ENCODE results near the gene FXN.
A peak's percentile ranks its signal among the peaks of the same experiment; 100 is the strongest.

The FXN gene

DNA sequence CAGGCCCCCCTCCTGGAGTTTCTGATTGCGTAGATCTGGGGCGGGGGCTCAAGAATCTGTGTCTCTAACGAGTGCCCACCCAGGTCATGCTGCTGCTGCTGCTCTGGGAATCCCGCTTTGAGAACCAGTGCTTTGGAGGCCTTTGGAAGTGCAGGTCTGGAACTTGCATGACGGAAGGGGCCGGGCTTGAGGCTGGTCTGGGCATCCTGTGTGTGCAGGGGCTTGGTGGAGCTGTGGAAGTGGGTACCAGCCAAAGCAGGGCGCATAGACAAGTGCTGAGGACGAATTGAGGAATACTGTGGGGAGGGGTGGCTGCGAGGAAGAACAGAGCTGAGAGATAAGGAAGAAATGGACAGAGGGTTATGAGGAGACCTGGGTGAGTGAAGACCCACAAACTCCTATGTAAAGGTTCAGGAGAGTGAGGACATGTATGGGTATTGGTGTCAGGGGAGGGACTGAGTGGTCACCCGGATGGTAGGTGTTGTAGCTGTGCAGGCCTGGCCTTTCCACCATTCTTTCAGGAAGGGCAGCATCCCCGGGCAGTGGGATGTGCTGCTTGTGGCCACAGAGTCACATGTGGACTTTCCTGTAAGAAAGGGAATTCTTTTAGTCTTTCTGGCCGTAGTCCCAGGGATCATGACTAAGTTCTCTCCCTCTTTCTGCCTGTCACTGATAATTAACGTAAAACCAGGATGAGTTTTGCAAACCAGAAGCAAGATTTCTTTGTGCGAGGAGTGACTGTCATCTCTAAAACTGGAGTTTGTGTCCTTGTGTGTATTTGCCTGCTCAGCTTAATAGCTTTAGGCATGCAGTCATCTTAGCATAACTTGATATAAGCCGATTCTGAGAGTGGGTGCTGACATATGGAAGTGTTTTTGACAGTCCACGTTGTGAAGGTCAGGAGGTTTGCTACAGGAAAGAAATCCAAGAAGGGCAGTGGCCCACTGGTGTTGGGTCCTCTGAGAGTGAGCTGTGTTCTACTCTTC, 95.2 kb downstream of the FXN start:
- intact Hi-C loops (cut with DNase I), result loop anchor here (5.0 kb wide), 1 partner anchor 47 kb away; no protein-coding TSS in a partner anchor
- no peak for DNase-seq

DNA sequence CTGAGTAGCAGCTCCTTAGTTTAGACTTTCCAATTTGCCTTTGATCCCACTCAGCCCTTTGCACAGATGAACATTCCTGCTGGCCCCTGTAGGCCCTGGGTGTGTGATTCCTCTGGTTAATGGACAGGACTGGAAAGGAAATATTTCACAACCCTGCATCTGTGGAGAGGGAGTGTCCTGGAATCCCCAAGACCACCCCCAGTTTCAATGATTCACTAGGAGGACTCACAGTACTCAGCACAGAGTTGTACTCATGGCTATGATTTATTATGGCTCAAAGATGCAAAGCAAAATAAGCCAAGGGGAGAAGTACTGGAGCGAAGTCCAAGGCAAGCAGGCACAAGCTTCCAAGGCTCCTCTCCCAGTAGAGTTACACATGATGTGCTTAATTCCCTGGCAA, 96.1 kb downstream of the FXN start:
- no peak for DNase-seq
- intact Hi-C loops (cut with DNase I), result loop anchor here (5.0 kb wide), 1 partner anchor 46 kb away; no protein-coding TSS in a partner anchor

DNA sequence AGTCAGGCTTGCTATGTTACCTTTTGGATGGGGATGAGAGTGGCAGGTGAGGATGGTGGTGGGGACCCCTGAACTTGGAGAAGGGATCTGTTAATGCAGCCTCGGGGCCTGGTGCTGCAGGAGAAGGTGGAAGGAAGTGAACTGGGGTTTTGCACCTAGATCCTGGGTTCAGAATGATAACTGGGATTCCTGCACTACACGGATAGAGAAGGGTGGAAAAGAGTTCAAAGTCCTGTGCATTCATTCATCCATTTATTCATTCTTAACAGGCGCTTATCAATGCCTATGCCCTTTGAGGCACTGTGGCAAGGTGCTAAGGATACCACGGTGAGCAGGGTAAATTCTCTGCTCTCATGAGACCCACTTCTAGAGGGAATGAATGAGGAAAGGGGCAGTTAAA, 96.8 kb downstream of the FXN start:
- DNase-seq, result peak in 1 of 10 donors; percentile 10
- intact Hi-C loops (cut with DNase I), result loop anchor here (5.0 kb wide), 1 partner anchor 45 kb away; no protein-coding TSS in a partner anchor

DNA sequence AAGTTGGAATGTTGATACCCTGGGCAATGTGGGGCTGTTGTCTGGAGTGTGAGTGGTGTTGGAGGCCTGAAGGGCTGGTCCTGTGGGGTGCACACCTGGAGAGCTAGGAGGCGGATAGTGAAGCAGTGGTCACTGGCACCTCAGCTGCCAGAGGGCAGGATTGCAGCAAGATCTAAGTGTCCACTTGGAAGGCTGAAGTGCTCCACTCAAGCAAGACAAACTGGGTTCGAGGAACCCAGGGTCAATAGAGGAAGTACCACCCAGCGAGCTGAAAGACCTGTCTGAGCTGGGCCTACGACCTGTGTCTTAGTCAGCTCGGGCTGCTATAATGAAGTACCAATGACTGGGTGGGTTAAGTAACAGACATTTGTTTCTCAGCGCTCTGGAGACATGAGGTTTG, 98.9 kb downstream of the FXN start:
- intact Hi-C loops (cut with DNase I), result loop anchor here (5.0 kb wide), 1 partner anchor 43 kb away; no protein-coding TSS in a partner anchor

DNA sequence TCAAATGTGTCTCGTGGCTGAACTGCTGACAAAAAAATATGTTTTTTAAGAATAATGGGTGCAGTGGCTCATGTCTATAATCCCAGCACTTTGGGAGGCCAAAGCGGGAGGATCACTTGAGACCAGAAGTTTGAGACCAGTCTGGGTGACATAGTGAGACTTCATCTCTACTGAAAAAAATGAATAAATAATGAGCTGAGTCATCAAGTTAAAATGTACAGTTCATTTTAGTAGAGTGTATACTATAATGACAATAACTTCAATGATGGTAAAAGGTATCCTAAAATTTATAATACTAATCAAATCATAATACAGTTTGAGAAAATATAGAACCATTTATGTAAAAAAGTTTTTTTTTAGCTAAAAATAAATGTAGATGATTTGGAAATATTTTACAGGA, 100.6 kb downstream of the FXN start:
- DNase-seq, result no peak
- intact Hi-C loops (cut with DNase I), result no loop called here

More for the DNA sequence above, 98.9 kb downstream of the FXN start:
- DNase-seq, result no peak

DNA sequence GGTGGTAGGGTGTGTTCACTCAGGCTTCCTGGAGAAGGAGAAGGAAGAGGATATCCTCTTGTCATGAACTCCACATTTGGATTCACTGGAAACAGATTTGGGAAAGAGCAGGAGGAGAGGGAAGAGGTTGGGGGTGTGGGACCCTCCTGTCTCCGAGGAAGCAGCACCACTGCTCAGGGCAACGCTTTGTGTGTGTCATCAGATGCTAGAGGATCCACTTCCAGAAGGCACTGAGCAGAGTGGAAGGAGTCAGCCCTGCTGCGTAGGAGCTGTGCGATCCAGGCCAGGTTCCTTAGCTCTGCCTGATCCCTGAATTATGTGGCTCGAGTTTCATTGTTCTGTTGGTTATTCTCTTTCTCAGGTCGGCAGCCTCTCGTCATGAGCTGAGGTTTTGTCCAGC, 101.2 kb downstream of the FXN start:
- intact Hi-C loops (cut with DNase I), result no loop called here
- DNase-seq, result no peak

DNA sequence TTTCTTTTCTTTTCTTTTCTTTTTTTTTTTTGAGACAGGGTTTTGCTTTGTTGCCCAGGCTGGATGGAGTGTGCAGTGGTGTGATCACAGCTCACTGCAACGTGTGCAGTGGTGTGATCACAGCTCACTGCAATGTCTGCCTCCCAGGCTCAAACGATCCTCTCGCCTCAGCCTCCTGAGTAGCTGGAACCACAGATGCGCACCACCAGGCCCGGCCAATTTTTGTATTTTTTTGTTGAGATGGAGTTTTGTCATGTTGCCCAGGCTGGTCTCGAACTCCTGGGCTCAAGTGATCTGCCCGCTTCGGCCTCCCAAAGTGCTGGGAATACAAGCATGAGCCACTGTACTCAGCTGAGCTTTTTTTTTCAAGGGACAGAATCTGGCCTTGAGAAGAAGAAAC, 101.8 kb downstream of the FXN start:
- DNase-seq, result no peak
- intact Hi-C loops (cut with DNase I), result no loop called here

DNA sequence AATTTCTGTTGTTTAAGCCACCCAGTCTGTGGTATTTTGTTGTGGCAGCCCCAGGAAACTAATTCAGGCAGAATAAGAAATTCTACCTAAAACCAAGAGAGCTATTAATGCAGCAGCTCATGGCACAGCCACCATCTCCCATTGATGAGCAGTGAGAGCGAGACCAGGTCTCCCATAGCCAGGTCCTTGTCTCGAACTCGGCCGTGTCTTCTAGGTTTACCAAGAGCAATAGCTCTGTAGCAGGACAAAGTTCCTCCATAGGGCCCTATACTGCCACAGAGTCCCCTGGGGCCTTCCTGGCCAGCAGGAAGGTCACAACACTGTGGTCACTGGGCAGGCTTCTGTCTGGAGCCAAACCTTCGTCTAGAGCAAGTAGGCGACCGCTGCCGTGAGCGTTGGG, 104.0 kb downstream of the FXN start:
- no peak for DNase-seq
- intact Hi-C loops (cut with DNase I), result no loop called here

DNA sequence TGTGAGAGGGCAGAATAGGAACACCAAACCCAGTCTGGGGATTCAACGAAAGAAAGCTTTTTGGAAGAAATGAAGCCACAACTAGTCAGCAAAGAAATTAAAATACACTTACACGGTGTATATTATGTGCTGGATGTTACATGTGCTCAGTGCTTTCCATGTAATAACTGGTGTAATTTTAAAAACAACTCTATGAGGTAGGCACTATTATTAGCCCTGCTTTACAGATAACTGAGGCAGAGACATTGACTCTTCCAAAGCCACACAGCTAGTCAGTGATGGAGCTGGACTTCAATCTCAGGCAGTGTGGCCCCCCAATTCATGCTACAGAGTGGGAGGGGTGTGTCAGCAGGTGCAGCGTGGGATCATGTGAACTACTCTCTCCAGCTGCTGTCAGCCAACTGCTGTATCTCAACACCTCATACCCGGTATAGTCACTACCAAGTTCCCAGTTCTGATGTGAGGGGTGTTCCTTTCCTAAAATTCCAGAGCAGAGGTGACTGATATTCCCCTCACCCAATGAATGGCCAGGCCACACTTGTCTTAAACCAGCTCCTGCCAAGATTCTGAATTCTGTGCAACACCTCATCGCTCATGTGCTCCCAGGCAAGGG, 104.7 kb downstream of the FXN start:
- DNase-seq, result no peak
- intact Hi-C loops (cut with DNase I), result no loop called here

DNA sequence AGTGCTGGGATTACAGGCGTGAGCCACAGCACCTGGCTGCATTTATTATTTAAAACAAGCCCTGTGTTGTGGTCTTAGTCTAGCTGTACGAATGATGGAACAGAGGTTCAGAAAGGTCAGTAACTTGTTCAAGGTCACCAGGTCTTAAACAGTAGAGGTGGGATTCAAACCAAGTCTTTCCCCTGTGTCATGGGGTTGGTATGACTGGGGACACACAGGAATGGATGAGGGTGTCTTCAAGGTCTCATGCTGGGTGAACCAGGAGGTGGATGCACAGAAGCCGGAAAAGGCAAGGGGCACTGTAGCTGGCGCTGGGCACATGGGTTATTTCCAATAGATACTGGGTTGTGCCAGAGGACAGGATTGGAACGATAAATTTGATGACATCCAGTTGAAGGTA, 106.3 kb downstream of the FXN start:
- intact Hi-C loops (cut with DNase I), result no loop called here

DNA sequence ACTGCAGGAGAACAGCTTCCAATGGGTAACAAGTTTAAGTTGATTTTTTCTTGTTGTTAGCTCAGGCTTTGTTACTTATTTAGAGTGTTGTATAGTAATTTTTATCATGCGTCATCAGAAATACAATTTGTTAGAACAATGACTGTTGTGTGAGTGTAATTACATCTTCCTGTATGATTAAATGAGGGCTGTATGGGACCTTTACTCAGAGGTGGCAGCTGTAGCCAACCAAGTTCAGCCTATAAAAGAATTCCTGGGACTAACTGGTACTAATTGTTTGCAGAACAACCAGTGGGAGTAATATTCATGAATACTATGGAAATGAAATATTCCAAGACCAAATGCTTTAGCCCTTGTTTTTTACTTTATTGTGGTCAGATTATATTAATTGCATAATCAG, 107.7 kb downstream of the FXN start:
- intact Hi-C loops (cut with DNase I), result no loop called here
- DNase-seq, result no peak

More for the DNA sequence above, 106.3 kb downstream of the FXN start:
- DNase-seq, result no peak

DNA sequence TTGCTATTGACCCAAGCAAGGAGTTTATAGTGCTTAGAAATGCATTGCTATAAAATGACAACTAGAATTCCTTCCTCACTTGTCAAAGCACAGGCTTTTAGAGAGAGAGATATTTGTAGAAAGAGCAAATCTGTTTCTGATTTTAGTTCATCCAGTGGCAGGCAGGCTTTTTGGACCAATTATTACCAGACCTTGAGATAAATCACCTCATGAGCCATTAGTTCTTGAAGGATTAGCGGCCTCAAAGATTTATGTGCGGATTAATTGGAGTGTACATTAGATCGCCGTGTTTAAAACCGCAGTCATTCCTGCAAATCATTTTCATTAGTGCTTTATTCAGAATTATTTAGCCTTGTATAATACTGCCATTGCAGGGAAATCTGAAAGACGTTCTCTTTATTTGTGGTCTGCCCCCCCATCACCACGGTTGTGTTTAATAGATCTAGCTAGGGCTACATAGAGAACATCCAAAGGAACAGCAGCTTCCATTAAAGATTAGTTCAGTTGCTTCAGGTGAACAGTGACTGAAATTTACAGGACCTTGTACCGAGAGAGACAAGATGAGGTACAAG, 109.7 kb downstream of the FXN start:
- intact Hi-C loops (cut with DNase I), result no loop called here
- DNase-seq, result no peak

DNA sequence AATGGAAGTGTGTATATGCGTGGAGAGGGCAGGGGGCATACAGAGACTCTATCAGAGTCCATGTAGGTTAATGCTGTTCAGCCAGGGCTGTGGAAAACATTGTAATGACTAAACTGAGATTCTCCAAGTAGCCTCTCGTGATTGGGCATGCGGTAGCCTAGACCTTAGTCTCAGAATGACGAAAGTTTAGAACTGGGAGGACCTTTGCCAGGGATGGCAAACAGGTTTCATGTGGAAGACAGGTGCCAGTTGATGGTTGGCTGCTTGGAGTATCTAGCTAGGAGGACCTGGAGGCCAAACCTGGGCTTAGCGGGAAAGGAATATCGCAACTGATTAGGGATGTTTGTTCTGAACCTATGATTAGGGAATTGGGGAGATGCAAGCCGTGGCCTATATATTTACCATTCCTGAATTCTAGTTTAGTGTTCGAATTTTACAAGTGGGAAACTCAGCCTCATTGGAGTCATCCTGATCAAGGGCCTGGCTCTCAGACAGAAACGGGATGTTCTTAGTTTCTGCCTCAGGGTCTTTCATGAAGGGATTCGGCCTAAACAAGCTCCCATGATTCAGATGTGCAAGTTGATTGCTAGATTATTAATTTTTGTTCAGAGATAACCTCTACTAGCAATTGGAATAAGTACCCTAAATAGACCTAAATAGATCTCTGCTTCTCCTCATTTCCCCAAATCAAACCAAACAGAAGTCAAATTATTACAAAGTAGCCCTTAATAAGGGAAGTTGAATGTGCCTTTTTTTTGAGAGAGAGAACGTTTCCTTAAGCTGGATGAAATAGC, 111.7 kb downstream of the FXN start:
- intact Hi-C loops (cut with DNase I), result no loop called here
- no peak for DNase-seq

DNA sequence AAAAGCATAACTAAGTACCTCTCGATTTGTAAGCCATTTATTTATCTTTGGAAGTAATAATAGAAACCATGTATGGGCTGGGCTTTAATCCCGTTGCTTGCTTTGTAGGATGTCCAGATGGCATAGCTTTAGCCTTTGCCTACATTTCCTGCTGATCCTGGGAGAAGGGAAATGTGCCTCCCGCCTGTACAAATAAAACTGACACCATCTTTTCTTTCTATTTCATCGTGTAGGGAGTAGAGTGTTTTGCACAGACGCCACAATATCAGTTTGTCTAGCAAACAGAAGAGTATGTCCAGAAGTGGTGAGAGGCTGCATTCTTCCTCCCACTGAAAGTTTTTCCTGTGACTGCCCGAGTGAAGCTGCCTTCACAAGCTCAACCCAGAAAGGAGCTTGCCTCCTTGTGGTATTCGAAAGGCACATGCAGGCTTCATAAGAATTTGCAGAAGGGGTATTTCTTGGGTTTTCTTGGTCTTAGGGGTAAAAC, 113.8 kb downstream of the FXN start:
- intact Hi-C loops (cut with DNase I), result no loop called here
- DNase-seq, result no peak
